Left renal cortex interstitium (tissue), 4 donors: Measurements from ENCODE around the gene TOMM40. TPM values are rescaled to one million over a fixed set of nuclear protein-coding genes. Genes with fewer than 3 reads are reported as not detected.
"Not testable (repeated sequence)": the region's sequence is repeated elsewhere in the genome, so short reads cannot be mapped to it uniquely, and the experiment has no call there.

Source experiments
- DNase-seq, 4 donors: peaks; one replicate each; pipeline ENCODE4 v3.0.0-alpha.2; 2013; ENCODE audit warnings: low read depth in 4 of 4, low spot score in 2 of 4, missing footprints in 1 of 4
- polyA plus RNA-seq, 4 donors: library from polyadenylated mRNA; unstranded; fragments of 120-200 nt; gene quantifications; one replicate each; pipeline ENCODE4 v1.2.1, GENCODE V29; 2013; ENCODE audit not compliant: insufficient read length in 4 of 4

Gene TOMM40
- polyA plus RNA-seq, 4 donors: 40.5 to 59.2 (median 49.0) TPM

DNA sequence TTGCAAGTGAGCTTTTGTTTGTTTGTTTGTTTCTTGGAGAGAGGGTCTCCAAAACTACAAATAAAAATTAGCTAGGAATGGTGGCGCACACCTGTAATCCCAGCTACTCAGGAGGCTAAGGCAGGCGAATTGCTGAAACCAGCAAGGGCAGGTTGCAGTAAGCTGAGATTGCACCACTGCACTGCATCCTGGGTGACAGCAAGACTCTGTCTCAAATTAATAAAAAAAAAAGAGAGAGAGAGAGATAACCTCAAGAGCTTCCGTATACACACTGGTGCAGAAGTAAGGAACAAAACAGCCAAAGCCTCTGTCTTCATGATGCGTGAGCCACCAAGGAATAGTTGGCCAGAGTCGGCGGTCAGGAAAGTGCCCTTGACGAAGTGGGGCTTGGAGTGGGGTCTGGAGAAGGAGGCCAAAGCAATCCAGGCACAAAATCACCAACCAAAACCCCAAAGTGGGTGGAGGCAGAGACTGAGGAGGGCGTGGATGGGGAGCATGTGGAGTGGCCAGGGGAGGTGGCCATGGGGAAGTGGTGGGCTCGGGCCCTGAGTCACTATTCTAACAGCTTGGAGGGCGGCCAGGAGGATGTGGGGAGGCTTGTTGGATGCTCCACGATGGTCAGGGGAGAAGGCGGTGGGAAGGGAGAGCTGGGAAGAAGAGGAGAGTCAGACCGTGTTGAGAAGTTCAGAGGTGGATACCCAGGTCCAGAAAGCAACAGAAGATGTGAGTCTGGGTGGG is 21.2 kb upstream of the TOMM40 start:
- no peak for DNase-seq

DNA sequence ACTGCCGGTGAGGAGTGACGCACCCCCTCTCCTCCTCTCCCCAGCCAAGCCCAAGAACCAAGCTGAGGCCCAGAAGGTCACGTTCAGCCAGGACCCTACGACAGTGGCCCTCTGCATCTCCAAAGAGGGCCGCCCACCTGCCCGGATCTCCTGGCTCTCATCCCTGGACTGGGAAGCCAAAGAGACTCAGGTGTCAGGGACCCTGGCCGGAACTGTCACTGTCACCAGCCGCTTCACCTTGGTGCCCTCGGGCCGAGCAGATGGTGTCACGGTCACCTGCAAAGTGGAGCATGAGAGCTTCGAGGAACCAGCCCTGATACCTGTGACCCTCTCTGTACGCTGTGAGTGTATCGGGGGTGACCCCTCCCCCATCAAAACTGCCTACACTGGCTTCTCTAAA is 19.2 kb upstream of the TOMM40 start:
- DNase-seq: no peak

DNA sequence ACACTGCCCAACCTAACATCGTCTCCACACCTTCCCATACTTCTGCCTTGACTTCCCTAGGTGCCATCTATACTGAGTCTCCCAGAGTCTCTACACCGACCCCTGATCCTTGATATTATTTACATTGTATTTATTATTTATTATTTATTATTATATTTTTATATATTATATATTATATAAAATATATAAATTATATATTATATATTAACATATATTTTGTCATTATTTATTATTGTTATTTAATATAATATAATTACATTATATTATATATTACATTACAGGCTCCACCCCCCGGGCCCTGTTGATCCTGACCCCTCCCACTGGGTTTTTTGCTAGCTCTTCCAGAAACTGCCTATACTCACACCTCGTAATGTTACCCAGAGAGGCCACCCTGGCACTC is 18.4 kb upstream of the TOMM40 start:
- DNase-seq: no peak

DNA sequence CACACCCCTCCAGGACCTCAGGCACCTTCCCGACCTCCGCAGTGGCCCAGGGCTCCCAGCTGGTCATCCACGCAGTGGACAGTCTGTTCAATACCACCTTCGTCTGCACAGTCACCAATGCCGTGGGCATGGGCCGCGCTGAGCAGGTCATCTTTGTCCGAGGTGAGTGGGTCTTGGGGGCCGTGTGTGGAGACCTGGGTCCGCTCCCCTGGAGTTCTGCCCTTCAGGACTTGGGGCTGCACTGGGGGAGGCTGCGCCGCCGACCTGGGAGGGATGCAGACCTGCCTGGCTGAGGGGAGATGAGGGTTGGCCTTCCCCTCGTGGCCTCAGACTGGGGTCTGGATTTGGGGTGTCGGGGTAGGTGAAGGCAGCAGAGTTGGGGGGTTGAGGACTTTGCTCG is 16.7 kb upstream of the TOMM40 start:
- DNase-seq: no peak

DNA sequence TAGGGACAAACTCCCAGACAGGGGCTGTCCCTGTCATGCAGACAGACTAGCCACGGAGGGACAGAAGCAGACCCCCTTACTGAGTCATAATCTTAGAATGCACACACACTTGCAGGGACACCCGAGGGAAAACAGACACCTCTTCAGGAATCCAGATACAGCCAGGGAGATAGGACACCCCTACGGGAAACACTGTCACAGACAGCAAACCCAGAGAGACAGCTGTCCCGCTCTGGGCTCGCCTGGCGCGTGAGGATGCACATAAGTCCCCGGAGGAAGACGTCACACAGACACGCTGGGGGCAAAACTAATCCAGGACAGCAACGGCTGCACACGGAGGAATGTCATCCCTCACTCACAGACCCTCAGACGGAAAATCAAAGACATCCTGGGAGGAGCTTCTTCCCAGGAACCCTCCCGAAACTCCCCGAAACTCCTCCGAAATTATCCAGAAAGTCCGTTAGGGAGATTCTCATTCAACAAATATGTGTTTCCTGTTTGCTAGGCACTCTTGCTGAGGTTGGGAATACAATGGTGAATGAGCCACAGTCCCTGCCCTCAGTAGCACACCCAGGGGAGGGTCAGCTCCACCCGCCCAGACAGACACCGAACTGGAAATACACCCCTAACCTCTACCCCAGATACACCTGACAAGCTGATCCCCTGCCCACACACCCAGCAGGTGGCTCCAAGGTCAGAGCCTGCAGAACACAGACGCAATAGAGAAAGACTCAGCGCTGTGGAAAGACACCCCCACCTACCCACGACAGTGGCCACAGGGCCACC is 15.2 kb upstream of the TOMM40 start:
- DNase-seq: no peak

DNA sequence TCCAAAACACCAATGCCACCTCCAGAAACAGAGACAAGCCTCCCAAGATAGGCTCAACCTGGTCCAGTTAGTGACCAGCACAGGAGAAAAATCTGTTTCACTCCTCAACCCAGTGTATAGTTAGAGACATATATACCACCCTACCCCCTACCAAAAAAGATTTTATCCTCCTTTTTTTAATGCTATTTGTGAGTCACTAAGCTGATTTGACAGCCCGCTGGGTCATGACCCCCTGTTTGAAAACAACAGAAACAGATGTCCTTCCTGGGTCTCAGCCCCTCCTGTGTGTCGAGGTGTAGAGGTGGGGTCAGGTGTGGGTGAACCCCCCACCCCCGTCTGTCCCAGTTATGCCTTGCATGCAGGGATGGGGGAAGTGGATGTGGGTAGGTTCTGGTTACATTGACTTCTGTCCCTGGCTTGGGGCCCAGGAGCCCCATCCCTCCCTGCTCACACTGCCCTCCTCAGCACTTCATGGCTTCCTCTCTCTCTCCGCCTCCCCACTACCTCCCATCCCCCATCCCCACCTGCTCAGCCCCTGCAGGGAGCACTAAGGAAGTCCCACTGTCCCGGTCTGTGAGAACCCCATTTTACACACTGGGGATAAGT is 14.0 kb upstream of the TOMM40 start:
- DNase-seq: no peak

DNA sequence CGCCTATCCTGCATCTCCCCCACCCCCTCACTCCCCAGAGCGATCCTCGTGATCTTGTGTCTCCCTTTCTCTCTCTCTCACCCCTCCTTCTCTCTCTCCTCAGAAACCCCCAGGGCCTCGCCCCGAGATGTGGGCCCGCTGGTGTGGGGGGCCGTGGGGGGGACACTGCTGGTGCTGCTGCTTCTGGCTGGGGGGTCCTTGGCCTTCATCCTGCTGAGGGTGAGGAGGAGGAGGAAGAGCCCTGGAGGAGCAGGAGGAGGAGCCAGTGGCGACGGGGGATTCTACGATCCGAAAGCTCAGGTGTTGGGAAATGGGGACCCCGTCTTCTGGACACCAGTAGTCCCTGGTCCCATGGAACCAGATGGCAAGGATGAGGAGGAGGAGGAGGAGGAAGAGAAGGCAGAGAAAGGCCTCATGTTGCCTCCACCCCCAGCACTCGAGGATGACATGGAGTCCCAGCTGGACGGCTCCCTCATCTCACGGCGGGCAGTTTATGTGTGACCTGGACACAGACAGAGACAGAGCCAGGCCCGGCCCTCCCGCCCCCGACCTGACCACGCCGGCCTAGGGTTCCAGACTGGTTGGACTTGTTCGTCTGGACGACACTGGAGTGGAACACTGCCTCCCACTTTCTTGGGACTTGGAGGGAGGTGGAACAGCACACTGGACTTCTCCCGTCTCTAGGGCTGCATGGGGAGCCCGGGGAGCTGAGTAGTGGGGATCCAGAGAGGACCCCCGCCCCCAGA is 12.8 kb upstream of the TOMM40 start:
- no peak for DNase-seq

DNA sequence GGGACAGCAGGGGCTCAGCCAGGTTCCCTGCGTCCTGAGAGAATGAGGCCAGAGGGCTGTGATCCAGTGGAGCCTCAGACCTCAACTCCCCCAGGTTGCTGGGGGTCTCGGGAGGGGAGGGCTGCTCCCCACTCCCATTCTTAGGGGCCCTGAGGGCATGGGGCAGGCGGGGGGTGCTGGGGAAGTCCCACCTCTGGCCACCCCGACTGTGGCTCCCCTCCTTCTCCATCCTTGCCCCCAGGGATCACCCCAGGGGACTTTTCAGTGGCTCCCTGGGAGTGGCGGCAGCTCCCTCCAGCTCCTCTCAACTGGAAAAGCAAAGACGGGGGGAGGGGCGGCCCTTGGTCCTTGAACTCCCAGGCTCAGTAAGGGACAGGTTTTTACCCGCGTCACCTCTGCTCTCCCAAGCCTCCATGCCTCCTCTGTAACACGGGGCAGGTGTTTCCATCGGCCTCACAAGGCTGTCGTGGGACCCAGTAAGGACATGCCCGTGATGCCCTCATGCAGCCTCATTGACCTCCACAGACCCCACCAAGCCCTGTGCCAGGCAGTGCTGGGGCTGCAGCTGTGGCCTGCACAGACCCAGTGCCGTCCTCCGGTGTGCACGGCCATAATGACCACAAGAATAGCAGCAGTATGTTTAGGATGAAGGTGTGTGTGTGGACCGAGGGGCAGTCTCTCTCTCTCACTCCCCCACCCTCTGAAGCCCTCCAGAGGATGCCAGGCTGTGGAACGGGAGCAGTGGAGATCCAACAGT is 11.6 kb upstream of the TOMM40 start:
- no peak for DNase-seq

DNA sequence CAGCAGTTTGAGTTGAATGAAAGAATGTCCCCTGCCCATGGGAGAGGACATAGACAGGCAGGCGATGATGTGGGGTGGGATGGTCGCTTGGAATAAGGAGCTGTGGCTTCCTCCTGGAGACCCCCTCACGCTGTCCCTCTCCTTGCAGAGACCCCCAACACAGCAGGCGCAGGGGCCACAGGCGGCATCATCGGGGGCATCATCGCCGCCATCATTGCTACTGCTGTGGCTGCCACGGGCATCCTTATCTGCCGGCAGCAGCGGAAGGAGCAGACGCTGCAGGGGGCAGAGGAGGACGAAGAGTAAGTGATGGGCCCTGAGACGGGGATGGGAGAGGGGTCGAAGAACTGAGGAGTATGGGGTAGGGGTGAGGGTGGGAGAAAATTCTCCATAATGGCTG is 9.0 kb upstream of the TOMM40 start:
- no peak for DNase-seq

DNA sequence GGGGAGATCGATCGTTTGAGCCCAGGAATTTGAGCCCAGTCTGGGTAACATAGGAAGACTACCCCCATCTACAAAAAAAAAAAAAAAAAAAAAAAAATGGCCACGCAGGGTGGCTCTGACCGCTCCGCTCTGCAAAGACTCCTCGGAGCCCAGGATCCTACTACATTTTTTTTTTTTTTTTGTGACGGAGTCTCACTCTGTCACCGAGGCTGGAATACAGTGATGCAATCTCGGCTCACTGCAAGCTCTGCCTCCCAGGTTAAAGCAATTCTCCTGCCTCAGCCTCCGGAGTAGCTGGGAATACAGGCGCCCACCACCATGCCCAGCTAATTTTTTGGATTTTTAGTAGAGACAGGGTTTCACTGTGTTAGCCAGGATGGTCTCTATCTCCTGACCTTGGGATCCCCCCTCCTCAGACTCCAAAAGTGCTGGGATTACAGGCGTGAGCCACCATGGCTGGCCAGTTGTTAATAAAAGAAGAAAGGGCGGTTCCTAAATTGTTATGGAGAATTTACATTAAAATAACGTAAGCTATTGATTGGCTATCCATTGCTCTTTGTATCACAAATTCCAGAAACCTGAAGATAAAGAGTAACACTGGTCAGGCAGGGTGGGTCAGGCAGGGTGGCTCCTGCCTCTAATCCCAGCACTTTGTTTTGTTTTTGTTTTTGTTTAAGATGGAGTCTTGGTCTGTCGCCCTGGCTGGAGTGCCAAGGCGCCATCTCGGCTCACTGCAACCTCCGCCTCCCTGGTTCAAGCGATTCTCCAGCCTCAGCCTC is 8.2 kb upstream of the TOMM40 start:
- not testable (repeated sequence) for DNase-seq

DNA sequence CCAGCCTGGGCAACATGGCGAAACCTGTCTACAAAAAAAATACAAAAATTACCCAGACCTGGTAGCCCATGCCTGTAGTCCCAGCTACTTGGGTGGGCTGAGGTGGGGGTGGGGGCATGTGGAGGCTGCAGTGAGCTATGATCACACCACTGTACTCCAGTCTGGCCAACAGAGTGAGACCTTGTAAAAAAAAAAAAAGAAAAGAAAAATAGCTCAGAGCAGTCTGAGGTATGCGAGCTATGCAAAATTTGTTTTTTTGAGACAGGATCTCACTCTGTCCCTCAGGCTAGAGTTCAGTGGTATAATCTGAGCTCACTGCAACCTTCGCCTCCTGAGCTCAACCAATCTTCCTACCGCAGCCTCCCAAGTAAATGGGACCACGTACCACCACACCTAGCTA is 7.1 kb upstream of the TOMM40 start:
- DNase-seq: no peak

DNA sequence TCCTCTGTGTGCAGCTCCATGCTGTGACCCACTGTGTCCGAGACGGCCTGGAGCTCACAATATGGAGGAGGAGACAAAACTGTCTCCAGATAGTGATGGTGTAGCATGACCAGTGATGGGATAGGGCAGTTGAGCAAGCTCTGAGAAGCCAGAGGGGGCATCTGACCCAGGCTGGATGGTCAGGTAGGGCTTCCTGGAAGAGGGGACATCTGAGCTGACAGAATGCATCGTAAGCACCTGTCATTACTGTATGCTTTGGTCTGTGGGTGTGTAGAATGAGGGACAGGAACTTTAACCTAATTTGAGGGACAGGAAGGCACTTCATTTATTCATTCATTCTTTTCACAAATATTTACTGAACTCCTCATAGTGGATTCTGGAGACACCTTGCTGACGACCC is 6.5 kb upstream of the TOMM40 start:
- DNase-seq: no peak

DNA sequence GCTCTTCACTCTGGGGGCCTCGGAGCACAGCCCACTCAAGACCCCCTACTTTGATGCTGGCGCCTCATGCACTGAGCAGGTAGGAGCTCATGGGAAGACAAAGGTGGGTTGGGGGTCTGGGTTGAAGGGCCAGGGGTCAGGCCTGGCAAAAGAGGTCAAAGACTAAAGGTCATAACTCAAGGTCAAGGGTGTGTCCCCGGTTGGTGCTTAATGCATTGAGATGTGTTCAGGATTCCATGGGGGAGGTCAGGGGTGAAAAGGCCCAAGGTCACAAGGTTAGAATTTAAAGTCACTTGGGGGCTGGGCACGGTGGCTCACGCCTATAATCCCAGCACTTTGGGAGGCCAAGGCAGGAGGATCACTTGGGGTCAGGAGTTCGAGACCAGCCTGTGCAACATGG is 4.9 kb upstream of the TOMM40 start:
- DNase-seq: no peak

DNA sequence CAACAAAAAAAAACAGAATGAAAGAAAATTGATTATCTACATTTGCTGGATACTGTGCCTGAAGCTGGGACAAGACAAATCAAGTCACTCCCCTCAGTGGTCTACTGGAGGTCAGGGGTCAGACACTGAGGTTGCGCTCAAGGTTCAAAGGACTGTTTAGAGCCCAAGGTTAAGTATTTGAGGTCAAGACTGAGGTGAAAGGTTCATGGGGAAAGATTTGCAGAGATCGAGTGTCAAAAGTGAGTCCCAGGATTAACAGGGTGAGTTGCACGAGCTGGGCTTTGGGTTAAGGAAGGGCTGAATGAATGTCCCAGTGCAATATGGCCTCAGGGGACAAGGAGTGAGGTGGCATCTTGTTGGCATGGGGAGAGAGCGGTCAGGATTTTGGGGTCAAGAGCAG is 3.4 kb upstream of the TOMM40 start:
- no peak for DNase-seq

DNA sequence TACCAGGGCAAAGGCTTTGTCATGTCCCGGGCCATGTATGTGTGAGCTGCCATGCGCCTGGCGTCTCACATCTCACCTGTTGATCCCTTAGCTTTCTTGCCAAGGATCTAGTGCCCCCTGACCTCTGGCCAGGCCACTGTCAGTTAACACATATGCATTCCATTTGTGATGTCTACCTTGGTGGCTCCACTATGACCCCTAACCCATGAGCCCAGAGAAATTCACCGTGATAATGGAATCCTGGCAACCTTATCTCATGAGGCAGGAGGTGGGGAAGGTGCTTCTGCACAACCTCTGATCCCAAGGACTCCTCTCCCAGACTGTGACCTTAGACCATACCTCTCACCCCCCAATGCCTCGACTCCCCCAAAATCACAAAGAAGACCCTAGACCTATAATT is 2.7 kb upstream of the TOMM40 start:
- not testable (repeated sequence) for DNase-seq

DNA sequence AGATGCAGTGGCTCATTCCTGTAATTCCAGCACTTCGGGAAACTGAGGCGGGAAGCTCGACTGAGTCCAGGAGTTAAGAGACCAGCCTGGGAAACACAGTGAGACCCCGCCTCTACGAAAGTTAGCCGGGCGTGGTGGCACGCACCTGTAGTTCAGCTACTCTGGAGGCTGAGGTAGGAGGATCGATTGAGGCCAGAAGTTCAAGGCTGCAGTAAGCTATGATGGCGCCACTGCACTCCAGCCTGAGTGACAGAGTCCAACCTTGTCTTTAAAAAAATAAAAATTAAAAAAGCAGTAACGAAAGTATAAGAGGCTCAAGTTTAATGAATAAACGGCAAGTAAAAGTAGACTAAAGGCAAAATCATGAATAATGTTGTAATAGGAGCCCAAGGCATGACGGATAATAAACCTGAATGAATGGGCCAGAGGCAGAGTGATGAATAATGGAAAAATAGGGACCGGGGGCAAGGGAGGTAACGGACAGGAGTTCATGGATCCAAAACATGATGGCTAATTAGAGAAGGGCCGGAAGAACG is 1.2 kb upstream of the TOMM40 start:
- no peak for DNase-seq

DNA sequence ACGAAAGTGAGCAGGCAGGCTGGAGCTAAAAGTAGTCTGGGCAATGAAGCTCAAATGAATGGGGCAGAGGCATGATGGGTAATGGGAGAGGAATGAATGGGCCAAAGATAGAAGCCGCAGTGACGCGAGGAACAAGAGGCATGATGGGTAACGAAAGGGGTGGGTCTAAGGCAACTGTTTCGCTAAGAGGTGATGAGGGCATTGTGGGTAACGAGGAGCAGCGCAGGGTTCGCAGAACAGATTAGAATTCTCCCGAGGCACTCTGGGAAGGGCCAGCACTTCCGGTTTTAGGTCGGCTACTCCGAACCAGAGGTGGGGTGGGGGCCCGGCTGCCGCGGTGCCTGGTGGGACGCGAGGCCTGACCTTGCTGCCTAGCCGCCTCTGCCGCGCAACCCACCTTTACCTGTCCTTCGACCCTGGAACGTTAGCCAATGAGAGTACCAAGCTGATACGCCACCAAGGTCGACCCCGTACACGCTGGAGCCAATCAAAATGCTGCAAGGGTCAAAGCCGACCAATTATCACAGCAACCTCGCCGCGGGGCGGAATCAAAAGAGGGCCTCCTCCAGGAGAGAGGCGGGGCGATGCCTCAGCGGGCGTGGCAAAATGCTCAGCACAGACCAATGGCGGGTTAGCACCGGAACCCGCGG is 563 bp upstream of the TOMM40 start:
- DNase-seq: peak; percentile 97 to 100 (median 100)

DNA sequence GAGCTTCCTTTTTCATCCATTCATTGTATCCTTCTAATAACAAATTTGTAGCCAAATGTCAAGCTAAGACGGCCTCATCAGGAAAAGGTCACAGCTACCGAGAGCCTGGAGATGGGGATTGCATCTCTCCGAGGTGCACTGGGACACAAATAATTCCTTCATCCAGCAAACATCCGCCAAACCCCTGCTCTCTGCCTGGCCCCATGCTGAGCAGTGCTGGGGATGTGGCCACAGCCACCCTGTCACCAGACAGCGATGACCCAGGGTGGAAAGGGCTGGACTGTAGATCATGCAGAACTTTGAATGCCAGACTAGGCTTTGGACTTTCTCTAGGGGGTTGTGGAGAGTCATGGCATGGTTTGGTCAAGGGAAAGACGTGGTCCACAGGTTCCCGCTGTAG is 1.9 kb downstream of the TOMM40 start:
- DNase-seq: no peak
